GM21786 (cell line): ENCODE measurements around the gene DECR2.
"Not testable (repeated sequence)": the region's sequence is repeated elsewhere in the genome, so short reads cannot be mapped to it uniquely, and the experiment has no call there.

Experiments
- ATAC-seq: cut with Tn5 transposase; IDR thresholded peaks from one replicate; pipeline ENCODE4 v1.9.1; 2021; ENCODE audit not compliant: unreplicated experiment

The DECR2 gene

GRCh38 chr16:378821-379182 lies 22.9 kb upstream of the DECR2 start:
- no peak for ATAC-seq

- no peak for ATAC-seq
Measured at GRCh38 chr16:379183-379960, 22.3 kb upstream of the DECR2 start.

- no peak for ATAC-seq
Measured at GRCh38 chr16:379961-380761, 21.5 kb upstream of the DECR2 start.

DNA sequence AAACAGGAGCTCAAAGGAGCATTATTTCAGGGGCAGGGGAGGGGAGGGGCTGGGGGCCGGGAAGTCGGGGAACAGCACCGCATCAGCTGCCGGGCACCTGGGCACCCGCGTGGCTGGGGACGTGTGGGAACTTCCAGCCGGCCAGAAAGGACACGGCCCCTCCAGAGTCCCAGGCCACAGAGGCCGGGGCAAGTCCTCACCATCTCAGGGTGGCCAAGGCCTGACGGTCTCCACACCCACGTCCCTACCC lies 21.0 kb upstream of the DECR2 start:
- no peak for ATAC-seq

DNA sequence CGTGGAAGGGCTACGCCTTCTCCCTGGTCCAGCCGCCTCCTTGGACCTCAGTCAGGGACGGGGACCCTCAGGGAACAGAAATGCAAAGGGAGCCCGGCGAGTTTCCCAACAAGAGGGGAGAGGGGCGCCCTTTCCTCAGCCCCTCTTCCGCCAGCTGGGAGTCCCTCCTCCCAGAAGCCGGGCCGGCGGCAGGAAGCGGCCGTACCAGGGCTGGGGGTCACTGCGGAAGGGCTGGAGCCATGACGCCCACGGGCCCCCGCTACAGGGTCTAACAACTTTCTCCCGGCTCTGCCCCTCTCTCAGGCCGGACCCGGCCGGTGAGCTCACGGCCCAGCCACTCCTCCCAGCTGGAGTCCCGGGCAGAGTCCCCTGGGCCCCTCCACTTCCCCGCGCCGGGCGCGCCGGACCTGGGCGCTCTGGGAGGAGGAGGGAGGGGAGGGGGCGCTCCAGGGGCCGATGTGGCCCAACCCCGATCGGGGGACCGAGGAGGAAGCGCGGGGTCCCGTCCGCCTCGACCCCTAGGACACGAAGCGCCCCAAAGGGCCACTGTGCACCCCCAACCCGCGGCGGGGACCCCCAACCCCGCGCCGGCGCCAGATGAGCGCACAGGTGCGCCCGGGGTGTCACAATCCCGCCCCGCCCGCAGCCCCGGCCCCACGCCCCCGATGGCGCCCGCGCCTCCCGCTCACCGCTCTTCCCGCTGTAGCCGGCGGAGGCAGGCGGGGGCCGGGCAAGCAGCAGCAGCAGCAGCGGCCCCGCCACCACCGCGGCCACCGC lies 20.5 kb upstream of the DECR2 start:
- ATAC-seq = peak; percentile 31

- peak; percentile 44 for ATAC-seq
Measured at GRCh38 chr16:381789-382717, 19.6 kb upstream of the DECR2 start, which contains the start of gene PGAP6. PGAP6 (minus strand) TSS chr16:381978; CDS start chr16:381821, 157 bp downstream.

DNA sequence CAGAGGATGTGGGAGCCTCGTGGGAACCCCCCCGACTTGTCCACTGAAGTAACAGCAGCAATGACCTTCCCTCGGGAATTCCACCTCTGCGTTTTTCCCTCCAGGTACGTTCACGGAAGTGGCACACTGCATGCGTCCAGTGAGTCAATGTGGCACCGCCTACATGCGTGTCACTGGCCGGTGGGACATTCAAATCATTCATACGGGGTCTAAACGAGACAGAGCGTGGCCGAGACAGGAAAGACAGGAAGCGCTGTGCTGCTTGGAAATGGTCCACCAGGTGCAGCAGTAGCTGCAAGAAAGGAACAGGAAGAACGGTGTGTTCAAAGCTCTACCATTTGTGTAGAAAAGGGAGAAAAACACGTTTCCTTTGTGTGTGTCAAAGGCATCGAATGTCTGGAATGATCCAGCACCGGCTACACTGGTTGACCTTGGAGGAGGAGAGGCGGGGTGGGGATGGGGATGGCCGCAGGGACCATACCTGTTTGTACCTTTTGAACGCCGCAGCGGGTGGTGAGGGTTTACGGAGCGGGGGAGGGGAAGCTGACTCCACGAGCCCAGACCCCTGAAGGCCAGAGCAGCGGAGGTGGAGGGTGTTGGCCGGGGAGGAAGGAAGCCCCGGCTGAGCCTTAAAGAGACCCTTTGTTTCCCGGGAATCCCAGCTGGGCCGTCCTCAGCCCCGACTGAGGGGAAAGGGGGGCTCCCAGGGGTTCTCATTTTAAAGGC lies 18.2 kb upstream of the DECR2 start:
- no peak for ATAC-seq

GRCh38 chr16:386641-387156 lies 15.0 kb upstream of the DECR2 start:
- ATAC-seq = no peak

DNA sequence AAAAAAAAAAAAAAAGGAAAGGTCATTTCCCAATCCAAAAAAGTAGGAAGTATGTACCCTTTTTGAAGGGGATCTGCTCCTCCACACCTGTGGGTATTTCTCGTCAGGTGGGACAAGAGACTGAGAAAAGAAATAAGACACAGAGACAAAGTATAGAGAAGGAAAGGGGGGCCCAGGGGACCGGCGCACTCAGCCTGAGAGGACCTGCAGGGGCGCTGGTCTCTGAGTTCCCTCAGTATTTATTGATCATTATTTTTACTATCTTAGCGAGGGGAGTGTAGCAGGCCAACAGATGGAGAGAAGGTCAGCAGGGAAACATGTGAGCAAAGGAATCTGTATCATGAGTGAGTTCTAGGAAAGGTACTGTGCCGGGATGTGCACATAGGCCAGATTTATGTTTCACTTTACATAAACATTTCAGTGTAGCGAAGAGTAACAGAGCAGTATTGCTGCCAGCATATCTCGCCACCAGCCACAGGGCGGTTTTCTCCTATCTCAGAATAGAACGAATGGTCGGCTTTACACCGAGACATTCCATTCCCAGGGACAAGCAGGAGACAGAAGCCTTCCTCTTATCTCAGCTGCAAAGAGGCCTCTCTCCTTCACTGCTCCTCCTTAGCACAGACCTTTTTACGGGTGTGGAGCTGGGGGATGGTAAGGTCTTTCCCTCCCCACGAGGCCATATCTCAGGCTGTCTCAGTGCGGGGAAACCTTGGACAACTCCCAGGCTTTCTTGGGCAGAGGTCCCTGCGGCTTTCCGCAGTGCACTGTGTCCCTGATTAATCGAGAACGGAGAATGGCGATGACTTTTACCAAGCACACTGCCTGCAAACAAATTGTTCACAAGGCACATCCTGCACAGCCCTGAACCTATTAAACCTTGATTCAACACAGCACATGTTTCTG lies 13.7 kb upstream of the DECR2 start:
- not testable (repeated sequence) for ATAC-seq

GRCh38 chr16:389352-389751 lies 12.3 kb upstream of the DECR2 start:
- ATAC-seq = no peak

DNA sequence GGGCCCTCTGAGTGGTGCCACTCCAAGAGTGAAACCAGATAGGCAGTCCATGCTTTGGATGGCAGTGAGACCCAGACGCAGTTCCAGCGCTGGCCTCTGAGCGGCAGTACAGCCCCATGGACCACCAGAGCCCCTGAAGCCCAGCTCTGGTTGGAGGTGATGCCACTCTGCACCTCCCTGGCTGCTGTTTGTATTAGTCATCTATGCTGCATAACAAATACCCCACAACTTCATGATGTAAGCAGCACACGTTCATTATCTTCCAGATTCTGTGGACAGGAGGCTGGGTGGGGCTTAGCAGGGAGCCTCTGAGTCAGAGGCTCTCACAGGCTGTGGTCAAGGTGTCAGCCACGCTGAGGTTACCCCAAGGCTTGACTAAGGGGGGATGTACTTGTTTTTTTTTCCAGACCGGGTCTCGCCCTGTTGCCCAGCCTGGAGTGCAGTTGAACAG lies 9.8 kb upstream of the DECR2 start:
- ATAC-seq = no peak

DNA sequence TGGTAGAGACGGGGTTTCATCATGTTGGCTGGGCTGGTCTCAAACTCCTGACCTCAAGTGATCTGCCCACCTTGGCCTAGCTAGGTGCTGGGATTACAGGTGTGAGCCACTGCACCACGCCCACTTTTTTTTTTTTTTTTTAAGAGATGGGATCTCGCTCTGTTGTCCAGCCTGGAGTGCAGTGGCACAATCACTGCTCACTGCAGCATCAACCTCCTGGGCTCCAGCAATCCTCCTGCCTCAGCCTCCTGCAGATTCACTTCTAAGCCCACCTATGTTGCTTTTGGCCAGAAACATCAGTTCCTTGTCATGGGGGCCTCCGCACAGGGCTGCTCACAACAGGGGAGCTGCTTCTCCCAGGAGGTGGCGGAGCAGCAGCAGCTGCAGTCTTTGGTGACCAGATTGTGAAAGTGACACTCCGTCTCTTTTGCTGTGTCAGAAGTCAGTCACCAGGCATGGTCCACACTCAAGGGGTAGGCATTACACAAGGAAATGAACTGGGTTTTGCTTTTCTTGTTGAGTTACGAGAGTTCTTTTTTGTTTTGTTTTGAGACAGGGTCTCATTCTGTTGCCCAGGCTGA lies 9.1 kb upstream of the DECR2 start:
- no peak for ATAC-seq

DNA sequence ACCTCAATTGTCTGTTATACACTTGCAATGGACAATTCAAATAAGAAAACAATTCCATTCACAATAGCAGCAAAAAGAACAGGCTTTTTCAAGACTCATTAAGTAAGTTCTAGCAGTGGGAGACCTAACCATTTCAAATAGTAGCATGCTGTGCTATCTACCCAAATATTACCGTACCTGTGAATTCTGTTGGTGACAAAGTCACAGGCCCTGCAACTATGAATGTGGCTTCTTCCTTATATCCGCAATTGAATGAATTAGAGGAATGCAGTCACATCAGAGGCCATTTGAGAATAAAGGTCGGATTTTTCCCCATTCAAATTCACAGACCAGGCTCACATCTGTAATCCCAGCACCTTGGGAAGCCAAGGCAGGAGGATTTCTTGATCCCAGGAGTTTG lies 5.5 kb upstream of the DECR2 start:
- no peak for ATAC-seq

GRCh38 chr16:396605-397004 lies 5.1 kb upstream of the DECR2 start:
- no peak for ATAC-seq

GRCh38 chr16:397135-397661 lies 4.5 kb upstream of the DECR2 start, which contains the start of gene NME4:
NME4 (plus strand) TSS chr16:397199; CDS start chr16:397223, 24 bp downstream.
- no peak for ATAC-seq

DNA sequence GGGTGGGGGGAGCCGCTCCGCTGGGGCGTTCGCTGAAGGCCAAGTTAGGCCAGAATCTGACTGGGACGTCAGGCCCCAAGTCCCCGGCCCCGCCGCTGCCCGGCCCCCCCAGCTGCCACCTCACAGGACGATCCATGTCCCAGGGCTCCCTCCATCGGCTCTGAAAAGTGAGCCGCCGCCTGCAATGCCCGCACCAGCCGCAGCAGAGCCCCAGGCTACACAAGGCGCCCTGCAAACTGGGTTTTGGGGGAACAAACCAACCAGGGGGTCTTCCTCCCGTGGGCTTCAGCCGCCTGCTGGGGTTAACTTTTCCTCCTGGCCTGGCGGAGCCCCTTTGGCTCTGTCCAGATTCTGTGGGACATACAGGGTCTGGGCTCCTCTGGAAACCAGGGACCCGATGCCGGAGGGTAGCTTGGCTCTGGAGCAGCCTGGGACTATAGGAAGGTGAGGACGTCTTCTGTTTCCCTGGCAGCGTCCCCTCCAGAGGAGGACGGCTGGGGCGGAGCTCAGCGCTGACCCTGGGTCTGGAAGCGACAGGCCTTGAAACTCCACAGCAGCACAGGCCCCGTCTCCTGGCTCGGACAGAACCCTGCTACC lies 3.9 kb upstream of the DECR2 start:
- no peak for ATAC-seq

DNA sequence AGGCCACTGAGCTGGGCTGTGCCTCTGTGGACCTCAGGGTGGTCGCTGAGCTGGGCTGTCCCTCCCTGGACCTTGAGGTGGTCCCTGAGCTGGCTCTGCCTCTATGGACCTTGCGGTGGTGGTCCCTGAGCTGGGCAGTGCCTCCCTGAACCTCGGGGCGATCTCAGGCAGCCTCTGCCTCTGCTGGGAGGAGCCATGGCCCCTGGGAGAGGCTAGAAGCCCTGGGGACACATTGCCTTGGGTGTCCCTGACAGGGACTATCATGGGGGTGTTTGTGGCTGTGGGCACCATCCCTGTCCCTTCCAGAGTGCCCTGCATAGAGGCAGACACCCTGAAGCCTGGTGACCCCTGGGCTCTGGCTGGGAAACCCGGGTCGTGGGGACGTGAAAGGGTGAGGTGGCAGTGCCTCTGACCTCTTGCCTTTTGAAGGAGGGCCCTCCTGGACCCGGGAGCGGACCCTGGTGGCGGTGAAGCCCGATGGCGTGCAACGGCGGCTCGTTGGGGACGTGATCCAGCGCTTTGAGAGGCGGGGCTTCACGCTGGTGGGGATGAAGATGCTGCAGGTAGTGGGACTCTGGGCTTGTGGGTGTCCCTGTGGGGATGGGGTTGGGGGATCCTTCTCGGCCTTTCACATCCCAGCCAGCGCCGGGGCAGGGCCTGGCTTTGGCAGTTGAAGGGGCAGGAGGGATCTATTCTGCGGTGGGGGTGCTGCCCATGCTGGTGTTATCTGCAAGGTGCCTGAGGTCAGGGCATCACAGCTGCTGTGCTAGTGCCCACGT lies 2.9 kb upstream of the DECR2 start:
- no peak for ATAC-seq
